Liver (tissue), 9 donors: ENCODE results near the gene SKIC8. TPM values are rescaled to one million over a fixed set of nuclear protein-coding genes. Genes with fewer than 3 reads are reported as not detected.

ENCODE experiments used
- DNase-seq: peaks from one replicate; pipeline ENCODE4 v3.0.0-alpha.2; 2017; ENCODE audit warnings: low spot score
- H3K27ac ChIP-seq, 2 donors: one replicate each; pipeline ENCODE4 v1.7.0; 2013; ENCODE audit warnings: inconsistent platforms in 2 of 2, low read length in 2 of 2, control low read depth in 1 of 2, low read depth in 1 of 2, mild to moderate bottlenecking in 1 of 2
- H3K27me3 ChIP-seq, 4 donors: one replicate each; pipeline versions ENCODE4 v1.6.1 to v1.7.0; 2013; ENCODE audit warnings: low read length in 3 of 4, inconsistent platforms in 1 of 4, mild to moderate bottlenecking in 1 of 4, moderate library complexity in 1 of 4; ENCODE audit not compliant: control insufficient read depth in 4 of 4, insufficient read depth in 4 of 4
- H3K36me3 ChIP-seq, 4 donors: one replicate each; pipeline versions ENCODE4 v1.6.1 to v1.7.0; 2013; ENCODE audit warnings: low read length in 3 of 4, mild to moderate bottlenecking in 3 of 4, low read depth in 1 of 4, moderate library complexity in 1 of 4; ENCODE audit not compliant: control insufficient read depth in 4 of 4, insufficient read depth in 3 of 4
- H3K4me1 ChIP-seq, 4 donors: one replicate each; pipeline versions ENCODE4 v1.6.1 to v1.7.0; 2013; ENCODE audit warnings: low read length in 3 of 4, mild to moderate bottlenecking in 3 of 4, moderate library complexity in 1 of 4; ENCODE audit not compliant: control insufficient read depth in 4 of 4, insufficient read depth in 4 of 4
- H3K4me3 ChIP-seq, 3 donors: one replicate each; pipeline versions ENCODE4 v1.6.1 to v1.7.0; 2013; ENCODE audit warnings: low read length in 3 of 3, control low read depth in 1 of 3, low read depth in 1 of 3, mild to moderate bottlenecking in 1 of 3
- H3K9ac ChIP-seq, 2 donors: one replicate each; pipeline ENCODE4 v1.7.0; 2013; ENCODE audit warnings: low read length in 2 of 2, mild to moderate bottlenecking in 2 of 2, moderate library complexity in 2 of 2, control low read depth in 1 of 2, low read depth in 1 of 2
- H3K9me3 ChIP-seq, 4 donors: one replicate each; pipeline versions ENCODE4 v1.6.1 to v1.7.0; 2013; ENCODE audit warnings: low read length in 3 of 4; ENCODE audit not compliant: control insufficient read depth in 4 of 4
- EGR1 ChIP-seq, 2 donors: IDR thresholded peaks; 2 replicates each; pipeline ENCODE4 v1.6.1; 2016 to 2018; ENCODE audit warnings: antibody characterized with exemption in 2 of 2, low read depth in 2 of 2
- FOXA1 ChIP-seq: IDR thresholded peaks from 2 replicates; pipeline ENCODE4 v1.6.1; 2016; ENCODE audit warnings: antibody characterized with exemption
- FOXA2 ChIP-seq: IDR thresholded peaks from 2 replicates; pipeline ENCODE4 v1.6.1; 2016; ENCODE audit warnings: antibody characterized with exemption
- GABPA ChIP-seq, 2 donors: IDR thresholded peaks in 1 of 2; conservative IDR thresholded peaks in 1 of 2; 2 replicates each; pipeline ENCODE4 v1.6.1; 2016; ENCODE audit warnings: antibody characterized with exemption in 2 of 2, mild to moderate bottlenecking in 1 of 2, moderate library complexity in 1 of 2
- HNF4A ChIP-seq, 2 donors: conservative IDR thresholded peaks; 2 replicates each; pipeline ENCODE4 v1.6.1; 2016; ENCODE audit warnings: antibody characterized with exemption in 2 of 2, mild to moderate bottlenecking in 2 of 2
- HNF4G ChIP-seq: IDR thresholded peaks from 2 replicates; pipeline ENCODE4 v1.6.1; 2016; ENCODE audit warnings: antibody characterized with exemption
- JUND ChIP-seq, 2 donors: IDR thresholded peaks; 2 replicates each; pipeline ENCODE4 v1.6.1; 2016; ENCODE audit warnings: antibody characterized with exemption in 2 of 2
- NR2F2 ChIP-seq: IDR thresholded peaks from 2 replicates; pipeline ENCODE4 v1.6.1; 2016; ENCODE audit warnings: antibody characterized with exemption
- RAD21 ChIP-seq, 2 donors: IDR thresholded peaks; 2 replicates each; pipeline ENCODE4 v1.6.1; 2016; ENCODE audit warnings: antibody characterized with exemption in 2 of 2, mild to moderate bottlenecking in 2 of 2
- RXRA ChIP-seq, 2 donors: IDR thresholded peaks; 2 replicates each; pipeline ENCODE4 v1.6.1; 2017 to 2018; ENCODE audit warnings: antibody characterized with exemption in 2 of 2, mild to moderate bottlenecking in 1 of 2
- SP1 ChIP-seq: IDR thresholded peaks from 2 replicates; pipeline ENCODE4 v1.6.1; 2018; ENCODE audit warnings: antibody characterized with exemption, mild to moderate bottlenecking
- TAF1 ChIP-seq: conservative IDR thresholded peaks from 2 replicates; pipeline ENCODE4 v1.6.1; 2016; ENCODE audit warnings: antibody characterized with exemption, mild to moderate bottlenecking
- YY1 ChIP-seq: IDR thresholded peaks from 2 replicates; pipeline ENCODE4 v1.6.1; 2016; ENCODE audit warnings: antibody characterized with exemption, mild to moderate bottlenecking
- WGBS: extraction: QIAGEN DNeasy Blood & Tissue Kit; methylation state at CpG from one replicate; pipeline ENCODE4 v1.1.7; 2013; 5-methylcytosine and 5-hydroxymethylcytosine counted together
- polyA plus RNA-seq, 2 donors: library from polyadenylated mRNA; stranded (reverse) in 1 of 2; unstranded in 1 of 2; fragments of 200-250 nt in 1 of 2; fragments of >200 nt in 1 of 2; fragmentation: Nextera tagmentation in 1 of 2; extraction: Ambion mirVana in 1 of 2; gene quantifications; one replicate each; pipeline versions ENCODE4 v1.2.1 to v1.2.3, GENCODE V29; 2013 to 2015
- total RNA-seq, 2 donors: library from RNA; depleted of rRNA; stranded (reverse); fragments of >200 nt; gene quantifications; one replicate each; pipeline ENCODE4 v1.2.3, GENCODE V29; 2014
- TF ChIP-seq, protein P1 (sequence below): IDR thresholded peaks from 2 replicates; pipeline ENCODE4 v1.6.1; 2016; ENCODE audit warnings: antibody characterized with exemption, mild to moderate bottlenecking
- TF ChIP-seq, protein P2 (sequence below): fragments of 150-350 bp; IDR thresholded peaks from 2 replicates; pipeline ENCODE4 v1.5.1; 2017; ENCODE audit warnings: improper control_type of control experiment, low read depth, low read length; ENCODE audit not compliant: missing input control
- TF ChIP-seq, protein P3 (sequence below): IDR thresholded peaks from 2 replicates; pipeline ENCODE4 v1.6.1; 2016; ENCODE audit warnings: antibody characterized with exemption
- TF ChIP-seq, protein P4 (sequence below): IDR thresholded peaks from 2 replicates; pipeline ENCODE4 v1.6.1; 2016; ENCODE audit warnings: antibody characterized with exemption
- donor health status: healthy.
- donor health status: healthy.
- donor health status: healthy.
- donor health status: healthy.
- donor health status: healthy.

The SKIC8 gene
- total and polyA plus RNA-seq, 4 donors = 33.4 to 48.7 (median 40.2) TPM

DNA sequence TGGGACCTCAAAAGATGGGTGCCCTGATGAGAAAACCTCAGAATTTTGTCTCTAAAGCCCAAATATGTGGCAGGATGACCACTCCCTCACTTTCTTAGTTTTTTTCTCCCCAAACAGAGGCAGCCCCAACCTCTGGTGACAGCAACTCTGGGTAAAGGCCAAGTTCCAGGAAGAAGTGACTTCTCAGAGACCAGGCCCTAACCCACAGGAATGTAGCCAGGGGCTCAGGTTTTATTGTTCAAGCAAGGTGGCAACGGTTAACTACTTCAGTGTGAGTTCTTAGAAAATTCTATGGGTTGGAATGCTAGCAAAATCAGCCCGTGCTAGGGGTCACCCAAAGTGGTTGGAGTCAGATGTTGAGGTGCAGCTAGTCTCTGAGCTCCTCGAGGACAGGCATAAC, 40.2 kb downstream of the SKIC8 start:
- no peak for DNase-seq
- peaks cover 0 to 2% (median 0%) of the 10 kb centered on the region in 4 donors for H3K4me1 ChIP-seq
- H3K27me3 ChIP-seq = peaks cover 0 to 3% (median 0%) of the 10 kb centered on the region in 4 donors
- H3K4me3 ChIP-seq = no peak overlapping the region
- 91% methylated on average over 3 of the region's 3 CpGs for WGBS
- no peak overlapping the region for H3K9ac ChIP-seq
- no peaks in the 10 kb centered on the region for H3K9me3 ChIP-seq
- no peaks in the 10 kb centered on the region for H3K36me3 ChIP-seq
- TF ChIP-seq FOXA1 (no peak), EGR1 (IDR thresholded peaks at IDR 0.05; ENCODE audit: low read depth in 2 of 2) (no peak), RAD21 (IDR thresholded peaks at IDR 0.05) (no peak), RXRA (IDR thresholded peaks at IDR 0.05) (no peak), FOXA2 (no peak), SP1 (no peak), YY1 (no peak), HNF4G (no peak), NR2F2 (no peak), JUND (IDR thresholded peaks at IDR 0.05) (no peak), TAF1 (no peak), GABPA (IDR thresholded peaks at IDR 0.05 in 1 of 2, conservative IDR thresholded peaks at IDR 0.05 in 1 of 2) (no peak)
- TF ChIP-seq, protein P1, sequence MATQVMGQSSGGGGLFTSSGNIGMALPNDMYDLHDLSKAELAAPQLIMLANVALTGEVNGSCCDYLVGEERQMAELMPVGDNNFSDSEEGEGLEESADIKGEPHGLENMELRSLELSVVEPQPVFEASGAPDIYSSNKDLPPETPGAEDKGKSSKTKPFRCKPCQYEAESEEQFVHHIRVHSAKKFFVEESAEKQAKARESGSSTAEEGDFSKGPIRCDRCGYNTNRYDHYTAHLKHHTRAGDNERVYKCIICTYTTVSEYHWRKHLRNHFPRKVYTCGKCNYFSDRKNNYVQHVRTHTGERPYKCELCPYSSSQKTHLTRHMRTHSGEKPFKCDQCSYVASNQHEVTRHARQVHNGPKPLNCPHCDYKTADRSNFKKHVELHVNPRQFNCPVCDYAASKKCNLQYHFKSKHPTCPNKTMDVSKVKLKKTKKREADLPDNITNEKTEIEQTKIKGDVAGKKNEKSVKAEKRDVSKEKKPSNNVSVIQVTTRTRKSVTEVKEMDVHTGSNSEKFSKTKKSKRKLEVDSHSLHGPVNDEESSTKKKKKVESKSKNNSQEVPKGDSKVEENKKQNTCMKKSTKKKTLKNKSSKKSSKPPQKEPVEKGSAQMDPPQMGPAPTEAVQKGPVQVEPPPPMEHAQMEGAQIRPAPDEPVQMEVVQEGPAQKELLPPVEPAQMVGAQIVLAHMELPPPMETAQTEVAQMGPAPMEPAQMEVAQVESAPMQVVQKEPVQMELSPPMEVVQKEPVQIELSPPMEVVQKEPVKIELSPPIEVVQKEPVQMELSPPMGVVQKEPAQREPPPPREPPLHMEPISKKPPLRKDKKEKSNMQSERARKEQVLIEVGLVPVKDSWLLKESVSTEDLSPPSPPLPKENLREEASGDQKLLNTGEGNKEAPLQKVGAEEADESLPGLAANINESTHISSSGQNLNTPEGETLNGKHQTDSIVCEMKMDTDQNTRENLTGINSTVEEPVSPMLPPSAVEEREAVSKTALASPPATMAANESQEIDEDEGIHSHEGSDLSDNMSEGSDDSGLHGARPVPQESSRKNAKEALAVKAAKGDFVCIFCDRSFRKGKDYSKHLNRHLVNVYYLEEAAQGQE = no peak
- TF ChIP-seq, protein P2, sequence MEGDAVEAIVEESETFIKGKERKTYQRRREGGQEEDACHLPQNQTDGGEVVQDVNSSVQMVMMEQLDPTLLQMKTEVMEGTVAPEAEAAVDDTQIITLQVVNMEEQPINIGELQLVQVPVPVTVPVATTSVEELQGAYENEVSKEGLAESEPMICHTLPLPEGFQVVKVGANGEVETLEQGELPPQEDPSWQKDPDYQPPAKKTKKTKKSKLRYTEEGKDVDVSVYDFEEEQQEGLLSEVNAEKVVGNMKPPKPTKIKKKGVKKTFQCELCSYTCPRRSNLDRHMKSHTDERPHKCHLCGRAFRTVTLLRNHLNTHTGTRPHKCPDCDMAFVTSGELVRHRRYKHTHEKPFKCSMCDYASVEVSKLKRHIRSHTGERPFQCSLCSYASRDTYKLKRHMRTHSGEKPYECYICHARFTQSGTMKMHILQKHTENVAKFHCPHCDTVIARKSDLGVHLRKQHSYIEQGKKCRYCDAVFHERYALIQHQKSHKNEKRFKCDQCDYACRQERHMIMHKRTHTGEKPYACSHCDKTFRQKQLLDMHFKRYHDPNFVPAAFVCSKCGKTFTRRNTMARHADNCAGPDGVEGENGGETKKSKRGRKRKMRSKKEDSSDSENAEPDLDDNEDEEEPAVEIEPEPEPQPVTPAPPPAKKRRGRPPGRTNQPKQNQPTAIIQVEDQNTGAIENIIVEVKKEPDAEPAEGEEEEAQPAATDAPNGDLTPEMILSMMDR = no peak
- TF ChIP-seq, protein P3, sequence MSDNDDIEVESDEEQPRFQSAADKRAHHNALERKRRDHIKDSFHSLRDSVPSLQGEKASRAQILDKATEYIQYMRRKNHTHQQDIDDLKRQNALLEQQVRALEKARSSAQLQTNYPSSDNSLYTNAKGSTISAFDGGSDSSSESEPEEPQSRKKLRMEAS = no peak
- TF ChIP-seq, protein P4, sequence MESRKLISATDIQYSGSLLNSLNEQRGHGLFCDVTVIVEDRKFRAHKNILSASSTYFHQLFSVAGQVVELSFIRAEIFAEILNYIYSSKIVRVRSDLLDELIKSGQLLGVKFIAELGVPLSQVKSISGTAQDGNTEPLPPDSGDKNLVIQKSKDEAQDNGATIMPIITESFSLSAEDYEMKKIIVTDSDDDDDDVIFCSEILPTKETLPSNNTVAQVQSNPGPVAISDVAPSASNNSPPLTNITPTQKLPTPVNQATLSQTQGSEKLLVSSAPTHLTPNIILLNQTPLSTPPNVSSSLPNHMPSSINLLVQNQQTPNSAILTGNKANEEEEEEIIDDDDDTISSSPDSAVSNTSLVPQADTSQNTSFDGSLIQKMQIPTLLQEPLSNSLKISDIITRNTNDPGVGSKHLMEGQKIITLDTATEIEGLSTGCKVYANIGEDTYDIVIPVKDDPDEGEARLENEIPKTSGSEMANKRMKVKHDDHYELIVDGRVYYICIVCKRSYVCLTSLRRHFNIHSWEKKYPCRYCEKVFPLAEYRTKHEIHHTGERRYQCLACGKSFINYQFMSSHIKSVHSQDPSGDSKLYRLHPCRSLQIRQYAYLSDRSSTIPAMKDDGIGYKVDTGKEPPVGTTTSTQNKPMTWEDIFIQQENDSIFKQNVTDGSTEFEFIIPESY = no peak
- no peak overlapping the region for H3K27ac ChIP-seq

DNA sequence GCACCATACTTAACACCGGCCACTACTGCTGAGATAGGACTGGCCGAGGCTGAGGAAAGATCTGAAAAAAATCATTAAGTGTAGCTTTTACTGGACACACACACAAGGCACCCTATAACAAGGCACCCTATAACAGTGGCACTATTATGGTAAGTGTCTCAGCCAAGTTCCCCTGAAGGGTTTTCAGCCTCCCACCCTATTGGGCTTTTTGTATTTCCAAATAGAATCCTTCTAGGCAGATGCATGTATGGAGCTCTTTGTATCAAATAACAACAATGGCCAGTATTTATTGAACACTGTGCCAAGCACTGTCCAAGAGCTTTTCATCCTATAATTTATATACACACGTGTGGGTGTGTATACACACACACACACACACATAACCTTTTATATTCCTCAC, 41.7 kb downstream of the SKIC8 start:
- H3K27me3 ChIP-seq = no peaks in the 10 kb centered on the region
- H3K36me3 ChIP-seq = no peaks in the 10 kb centered on the region
- no peak for DNase-seq
- no peak overlapping the region for H3K27ac ChIP-seq
- no peaks in the 10 kb centered on the region for H3K9me3 ChIP-seq
- no peak overlapping the region for H3K9ac ChIP-seq
- H3K4me3 ChIP-seq = no peak overlapping the region
- no peaks in the 10 kb centered on the region for H3K4me1 ChIP-seq
- 86% methylated on average over 3 of the region's 3 CpGs for WGBS
- no peak for TF ChIP-seq FOXA2
- TF ChIP-seq, protein P1 = no peak
- TF ChIP-seq EGR1 (IDR thresholded peaks at IDR 0.05; ENCODE audit: low read depth in 2 of 2) = no peak
- TF ChIP-seq YY1 = no peak
- TF ChIP-seq HNF4G = no peak
- TF ChIP-seq RXRA (IDR thresholded peaks at IDR 0.05) = no peak
- TF ChIP-seq HNF4A (conservative IDR thresholded peaks at IDR 0.05) = no peak
- TF ChIP-seq, protein P4 = no peak
- TF ChIP-seq FOXA1 = no peak
